Karpas-422 (cell line): ENCODE measurements around the gene PLCB1. TPM values are rescaled to one million over a fixed set of nuclear protein-coding genes. Genes with fewer than 3 reads are reported as not detected.

ENCODE experiments used
- DNase-seq: peaks from one replicate; pipeline ENCODE4 v3.0.0-alpha.2; 2015
- H2AFZ ChIP-seq: fragments of 200-600 bp; sonication (generic); 2 replicates; pipeline ENCODE4 v1.6.1; 2014; ENCODE audit warnings: antibody characterized with exemption, low read length, mixed read lengths
- H3K27ac ChIP-seq: fragments of 200-600 bp; sonication (generic); 2 replicates; pipeline ENCODE4 v1.5.1; 2014; ENCODE audit warnings: mild to moderate bottlenecking, low read length, moderate library complexity
- H3K27me3 ChIP-seq: fragments of 200-600 bp; sonication (generic); 2 replicates; pipeline ENCODE4 v1.6.1; 2014; ENCODE audit warnings: low read length, mixed read lengths
- H3K36me3 ChIP-seq: fragments of 200-600 bp; sonication (generic); 2 replicates; pipeline ENCODE4 v1.6.1; 2014; ENCODE audit warnings: low read length, mixed read lengths; ENCODE audit not compliant: insufficient read depth
- H3K4me1 ChIP-seq: fragments of 200-600 bp; sonication (generic); 2 replicates; pipeline ENCODE4 v1.6.1; 2014; ENCODE audit warnings: mild to moderate bottlenecking, low read length, mixed read lengths
- H3K4me2 ChIP-seq: fragments of 200-600 bp; sonication (generic); 2 replicates; pipeline ENCODE4 v1.6.1; 2014; ENCODE audit warnings: low read length, low read depth, mild to moderate bottlenecking; ENCODE audit not compliant: poor library complexity, severe bottlenecking
- H3K4me3 ChIP-seq: fragments of 200-600 bp; sonication (generic); 2 replicates; pipeline ENCODE4 v1.5.1; 2014; ENCODE audit warnings: mild to moderate bottlenecking, antibody characterized with exemption, low read length, mixed read lengths
- H3K79me2 ChIP-seq: fragments of 200-600 bp; sonication (generic); 2 replicates; pipeline ENCODE4 v1.6.1; 2014; ENCODE audit warnings: mild to moderate bottlenecking, low read length, mixed read lengths
- H3K9ac ChIP-seq: fragments of 200-600 bp; sonication (generic); 2 replicates; pipeline ENCODE4 v1.6.0; 2014; ENCODE audit warnings: low read length
- H3K9me2 ChIP-seq: fragments of 200-600 bp; sonication (generic), shearing (Covaris generic); replicated peaks from 2 replicates; pipeline ENCODE4 v1.6.0; 2014; ENCODE audit warnings: mild to moderate bottlenecking, low read length, moderate library complexity; ENCODE audit not compliant: insufficient read depth
- H3K9me3 ChIP-seq: fragments of 300-700, 200-600 bp; sonication (generic); 2 replicates; pipeline ENCODE4 v1.6.1; 2014; ENCODE audit warnings: low read length, mixed read lengths
- H4K20me1 ChIP-seq: fragments of 200-600 bp; sonication (generic); 2 replicates; pipeline ENCODE4 v1.6.1; 2014; ENCODE audit warnings: mild to moderate bottlenecking, antibody characterized with exemption, low read length, low read depth; ENCODE audit not compliant: insufficient read depth
- total RNA-seq: library from RNA; depleted of rRNA; stranded (reverse); fragments of >200 nt; shearing (Covaris generic); gene quantifications from 2 replicates; pipeline ENCODE4 v1.2.3, GENCODE V29; 2014; ENCODE audit warnings: low replicate concordance

The PLCB1 gene
- total RNA-seq, 1 experiment from 2014 or later: 0.82 TPM

DNA sequence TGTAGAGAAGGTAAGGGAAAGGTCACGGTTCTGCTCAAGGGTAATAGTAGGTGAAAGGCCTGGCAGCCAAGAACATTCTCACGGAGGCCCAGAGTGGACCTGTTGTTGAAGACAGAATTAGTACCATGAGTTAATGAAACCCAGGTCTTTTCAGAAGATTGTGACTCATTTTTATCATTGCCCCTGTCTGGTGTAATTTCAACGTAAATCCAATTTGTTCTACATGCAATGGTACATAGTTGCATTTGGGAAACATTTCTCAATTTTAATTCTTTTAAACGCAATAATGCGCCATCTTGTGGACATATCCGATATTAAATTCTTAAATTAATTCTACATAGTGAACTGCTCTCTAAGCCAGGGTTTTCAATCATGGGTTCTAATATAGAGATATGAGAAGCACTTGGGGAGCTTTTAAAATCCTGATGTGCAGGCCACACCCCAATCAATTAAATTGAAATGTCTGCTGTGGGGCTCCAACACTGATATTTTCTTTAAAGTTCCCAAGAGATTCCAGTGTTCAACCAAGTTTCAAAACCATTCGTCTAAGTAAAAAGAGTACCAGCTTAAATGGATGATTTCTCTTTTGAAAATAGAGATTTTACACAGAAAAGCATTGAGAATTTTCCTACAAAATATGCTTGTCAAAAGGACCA is 257.4 kb downstream of the PLCB1 start:
- Histone ChIP-seq H3K36me3 (no peaks in the 10 kb centered on the region), H3K27ac (no peak overlapping the region), H3K79me2 (no peaks in the 10 kb centered on the region), H3K4me3 (no peak overlapping the region), H3K9me3 (no peaks in the 10 kb centered on the region), H3K9me2 (no peaks in the 10 kb centered on the region), H4K20me1 (no peaks in the 10 kb centered on the region), H3K9ac (no peak overlapping the region), H3K4me2 (no peak overlapping the region), H2AFZ (no peak overlapping the region), H3K4me1 (peaks cover 8% of the 10 kb centered on the region), H3K27me3 (no peaks in the 10 kb centered on the region)
- peak; percentile 79 for DNase-seq

DNA sequence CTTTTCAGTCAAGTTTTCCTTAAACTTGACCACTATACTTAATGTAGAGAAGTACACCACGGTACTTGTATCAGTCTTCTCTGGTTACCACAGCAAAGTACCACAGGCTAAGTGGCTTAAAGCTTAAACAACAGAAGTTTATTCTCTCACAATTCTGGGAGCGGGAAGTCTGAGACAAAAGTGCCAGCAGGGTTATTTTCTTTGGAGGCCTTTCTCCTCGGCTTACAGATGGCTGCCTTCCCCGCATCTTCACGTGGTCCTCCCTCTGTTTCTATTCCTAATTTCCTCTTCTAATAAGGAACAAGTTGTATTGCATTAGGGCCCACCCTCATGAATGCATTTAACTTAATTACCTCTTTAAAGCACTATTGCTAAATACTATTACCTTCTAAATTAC is 258.0 kb downstream of the PLCB1 start:
- H3K9me3 ChIP-seq: no peaks in the 10 kb centered on the region
- H3K9ac ChIP-seq: no peak overlapping the region
- H3K4me1 ChIP-seq: peaks cover 8% of the 10 kb centered on the region
- no peak overlapping the region for H3K4me3 ChIP-seq
- H3K27ac ChIP-seq: no peak overlapping the region
- H3K79me2 ChIP-seq: no peaks in the 10 kb centered on the region
- DNase-seq: no peak
- H2AFZ ChIP-seq: no peak overlapping the region
- H3K9me2 ChIP-seq: no peaks in the 10 kb centered on the region
- no peaks in the 10 kb centered on the region for H3K36me3 ChIP-seq
- no peak overlapping the region for H3K4me2 ChIP-seq
- H4K20me1 ChIP-seq: no peaks in the 10 kb centered on the region
- no peaks in the 10 kb centered on the region for H3K27me3 ChIP-seq

DNA sequence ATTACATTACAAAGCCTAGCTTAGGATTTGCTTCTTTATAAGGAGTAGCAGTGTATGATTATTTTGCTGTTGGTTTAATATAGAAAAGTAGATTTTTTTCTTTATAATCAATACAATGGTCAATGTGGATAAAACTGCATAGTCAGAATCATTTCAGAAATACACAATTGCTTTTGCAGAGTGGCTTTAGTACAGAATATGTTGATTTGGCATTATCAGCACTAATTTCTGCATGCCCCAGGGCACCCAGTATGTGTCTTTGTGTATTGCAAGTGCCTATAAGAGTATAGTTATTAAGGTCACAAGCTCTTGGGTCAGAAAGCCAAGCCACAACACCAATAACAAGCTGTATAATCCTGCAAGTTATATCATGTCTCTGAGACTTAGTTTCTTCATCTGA is 258.4 kb downstream of the PLCB1 start:
- H3K9ac ChIP-seq: no peak overlapping the region
- H3K79me2 ChIP-seq: no peaks in the 10 kb centered on the region
- H3K27me3 ChIP-seq: no peaks in the 10 kb centered on the region
- no peaks in the 10 kb centered on the region for H3K36me3 ChIP-seq
- H4K20me1 ChIP-seq: no peaks in the 10 kb centered on the region
- H3K27ac ChIP-seq: no peak overlapping the region
- H3K4me2 ChIP-seq: no peak overlapping the region
- H2AFZ ChIP-seq: no peak overlapping the region
- DNase-seq: no peak
- peaks cover 4% of the 10 kb centered on the region for H3K4me1 ChIP-seq
- H3K9me2 ChIP-seq: no peaks in the 10 kb centered on the region
- no peak overlapping the region for H3K4me3 ChIP-seq
- H3K9me3 ChIP-seq: no peaks in the 10 kb centered on the region

GRCh38 chr20:8393381-8393780 is 261.3 kb downstream of the PLCB1 start:
- no peak for DNase-seq
- no peaks in the 10 kb centered on the region for H3K36me3 ChIP-seq
- H3K4me2 ChIP-seq: no peak overlapping the region
- H3K9ac ChIP-seq: no peak overlapping the region
- H3K4me3 ChIP-seq: no peak overlapping the region
- no peaks in the 10 kb centered on the region for H3K27me3 ChIP-seq
- no peak overlapping the region for H2AFZ ChIP-seq
- H4K20me1 ChIP-seq: no peaks in the 10 kb centered on the region
- peaks cover 3% of the 10 kb centered on the region; the same call in 1 of the 2 replicates for H3K4me1 ChIP-seq
- no peaks in the 10 kb centered on the region for H3K9me2 ChIP-seq
- H3K27ac ChIP-seq: no peak overlapping the region
- no peaks in the 10 kb centered on the region for H3K79me2 ChIP-seq
- no peaks in the 10 kb centered on the region for H3K9me3 ChIP-seq

GRCh38 chr20:8394308-8394945 is 262.4 kb downstream of the PLCB1 start:
- Histone ChIP-seq H4K20me1 (no peaks in the 10 kb centered on the region), H3K9me3 (no peaks in the 10 kb centered on the region), H3K4me2 (no peak overlapping the region), H3K9ac (no peak overlapping the region), H3K79me2 (no peaks in the 10 kb centered on the region), H3K4me3 (no peak overlapping the region), H3K27me3 (no peaks in the 10 kb centered on the region), H3K9me2 (no peaks in the 10 kb centered on the region), H3K4me1 (peaks cover 6% of the 10 kb centered on the region), H3K27ac (no peak overlapping the region), H2AFZ (no peak overlapping the region), H3K36me3 (no peaks in the 10 kb centered on the region)
- no peak for DNase-seq

DNA sequence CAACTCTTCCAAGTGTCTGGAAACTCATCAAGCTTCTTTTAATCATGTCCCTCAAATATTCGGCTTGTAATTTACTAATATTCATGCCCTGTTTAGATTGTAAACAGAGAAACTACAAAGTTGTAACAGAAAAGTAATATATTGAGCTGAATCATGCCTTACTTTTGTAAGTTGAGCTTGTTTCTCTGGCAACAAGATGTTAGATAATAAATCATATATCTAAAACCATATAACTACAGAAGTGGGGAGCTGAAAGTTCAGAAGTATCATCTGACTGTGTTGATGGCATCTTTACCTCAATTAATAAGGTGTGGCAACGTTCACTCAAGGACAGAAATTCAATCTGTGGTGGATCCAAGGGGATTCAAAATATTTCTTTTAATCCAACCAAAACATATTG is 263.9 kb downstream of the PLCB1 start:
- Histone ChIP-seq H3K79me2 (no peaks in the 10 kb centered on the region), H3K9me3 (no peaks in the 10 kb centered on the region), H3K36me3 (no peaks in the 10 kb centered on the region), H2AFZ (no peak overlapping the region), H3K4me3 (no peak overlapping the region), H4K20me1 (no peaks in the 10 kb centered on the region), H3K4me2 (no peak overlapping the region), H3K9ac (no peak overlapping the region), H3K4me1 (peaks cover 21% of the 10 kb centered on the region), H3K9me2 (no peaks in the 10 kb centered on the region), H3K27ac (no peak overlapping the region), H3K27me3 (no peaks in the 10 kb centered on the region)
- DNase-seq: no peak

GRCh38 chr20:8398263-8399051 is 266.4 kb downstream of the PLCB1 start:
- Histone ChIP-seq H3K4me2 (no peak overlapping the region), H3K27ac (no peak overlapping the region), H3K9ac (no peak overlapping the region)

DNA sequence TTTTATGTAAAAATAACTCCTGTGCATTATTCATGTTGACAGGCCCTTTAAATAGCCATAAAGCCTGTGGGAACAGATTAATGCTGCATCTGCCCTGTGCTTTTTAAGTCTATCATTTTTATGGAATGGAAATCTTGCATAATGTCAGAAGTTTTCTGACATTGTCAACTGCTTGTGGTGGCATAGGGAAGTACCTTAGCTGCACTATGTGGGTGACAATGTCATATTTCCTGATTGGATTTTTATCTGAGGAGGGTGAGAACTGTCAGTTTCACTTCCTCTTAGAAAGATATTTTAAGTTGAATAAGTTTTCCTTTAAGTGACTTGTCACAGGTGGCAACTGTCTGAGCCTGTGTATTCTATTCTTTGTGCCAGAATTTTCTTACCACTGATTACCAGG is 267.9 kb downstream of the PLCB1 start:
- H3K4me2 ChIP-seq: peak overlapping the region; percentile 71
- H3K9ac ChIP-seq: no peak overlapping the region
- H3K79me2 ChIP-seq: no peaks in the 10 kb centered on the region
- no peak overlapping the region for H3K4me3 ChIP-seq
- H3K36me3 ChIP-seq: no peaks in the 10 kb centered on the region
- DNase-seq: peak; percentile 87
- peak overlapping the region; percentile 16; the same call in 1 of the 2 replicates for H3K27ac ChIP-seq
- H3K27me3 ChIP-seq: no peaks in the 10 kb centered on the region
- no peaks in the 10 kb centered on the region for H3K9me3 ChIP-seq
- peaks cover 29% of the 10 kb centered on the region for H3K4me1 ChIP-seq
- no peak overlapping the region for H2AFZ ChIP-seq
- no peaks in the 10 kb centered on the region for H4K20me1 ChIP-seq
- no peaks in the 10 kb centered on the region; the same call in 1 of the 2 replicates for H3K9me2 ChIP-seq

More at GRCh38 chr20:8398263-8399051, 266.4 kb downstream of the PLCB1 start:
- Histone ChIP-seq H3K27me3 (no peaks in the 10 kb centered on the region), H3K9me3 (no peaks in the 10 kb centered on the region), H3K79me2 (no peaks in the 10 kb centered on the region), H3K4me1 (peaks cover 26% of the 10 kb centered on the region), H2AFZ (no peak overlapping the region), H3K9me2 (no peaks in the 10 kb centered on the region; the same call in 1 of the 2 replicates), H4K20me1 (no peaks in the 10 kb centered on the region), H3K36me3 (no peaks in the 10 kb centered on the region), H3K4me3 (no peak overlapping the region)
- DNase-seq: no peak
